ENCODE measurements around the gene WRAP73. TPM values are rescaled to one million over a fixed set of nuclear protein-coding genes. Genes with fewer than 3 reads are reported as not detected.

Gene WRAP73
- total RNA-seq, 4 donors from 2014 or later: 12.9 to 25.9 (median 15.7) TPM

- intact Hi-C loops (cut with DNase I): no loop called here
- H3K27me3 ChIP-seq: peaks cover 0 to 60% (median 0%) of the 10 kb centered on the region in 4 donors
- no peak overlapping the region for H3K27ac ChIP-seq (replicated peaks in 1 of 4)
- no peaks in the 10 kb centered on the region for H3K36me3 ChIP-seq
- peaks cover 5 to 8% (median 6%) of the 10 kb centered on the region in 4 donors for H3K4me1 ChIP-seq
- no peak overlapping the region for H3K4me3 ChIP-seq
- no peak for TF ChIP-seq EP300 (IDR thresholded peaks at IDR 0.05)
- no peak for TF ChIP-seq POLR2AphosphoS5 (IDR thresholded peaks at IDR 0.05)
- no peak for TF ChIP-seq CTCF (IDR thresholded peaks at IDR 0.05)
- no peak for TF ChIP-seq POLR2A (IDR thresholded peaks at IDR 0.05; ENCODE audit: low read depth)
- no peak for DNase-seq (ENCODE audit: extremely low spot score)
- 88% methylated on average over 7 of the region's 14 CpGs for WGBS
- H3K9me3 ChIP-seq: no peaks in the 10 kb centered on the region
Observed at GRCh38 chr1:3663999-3664699, 14.2 kb upstream of the WRAP73 start.

- Histone ChIP-seq H3K27ac (replicated peaks in 1 of 4) (no peak overlapping the region), H3K36me3 (no peaks in the 10 kb centered on the region), H3K4me3 (no peak overlapping the region), H3K9me3 (no peaks in the 10 kb centered on the region), H3K27me3 (peaks cover 0 to 62% (median 2%) of the 10 kb centered on the region in 4 donors), H3K4me1 (no peaks in the 10 kb centered on the region)
- DNase-seq (ENCODE audit: extremely low spot score): no peak
- WGBS: 93% methylated on average over 15 of the region's 16 CpGs
- intact Hi-C loops (cut with DNase I): no loop called here
- no peak for TF ChIP-seq EP300 (IDR thresholded peaks at IDR 0.05)
- no peak for TF ChIP-seq POLR2A (IDR thresholded peaks at IDR 0.05; ENCODE audit: low read depth)
- no peak for TF ChIP-seq CTCF (IDR thresholded peaks at IDR 0.05)
- TF ChIP-seq POLR2AphosphoS5 (IDR thresholded peaks at IDR 0.05): no peak
Observed at GRCh38 chr1:3662080-3662671, 12.3 kb upstream of the WRAP73 start.

DNA sequence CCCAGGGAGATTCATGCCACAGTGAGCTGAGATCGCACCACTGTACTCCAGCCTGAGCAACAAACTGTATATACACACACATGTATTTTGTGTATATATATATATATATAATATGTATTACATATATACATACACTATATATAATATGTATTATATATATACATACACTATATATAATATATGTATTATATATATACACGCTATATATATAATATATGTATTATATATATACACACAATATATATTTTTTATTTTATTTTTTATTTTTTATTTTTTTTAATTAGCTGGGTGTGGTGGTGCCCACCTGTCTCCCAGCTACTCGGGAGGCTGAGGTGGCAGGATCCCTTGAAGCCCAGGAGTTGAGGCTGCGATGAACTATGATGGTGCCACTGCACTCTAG lies 11.7 kb upstream of the WRAP73 start:
- H3K4me3 ChIP-seq: no peak overlapping the region
- H3K4me1 ChIP-seq: no peaks in the 10 kb centered on the region
- no peak overlapping the region for H3K27ac ChIP-seq (replicated peaks in 1 of 4)
- no peaks in the 10 kb centered on the region for H3K36me3 ChIP-seq
- H3K27me3 ChIP-seq: peaks cover 0 to 62% (median 2%) of the 10 kb centered on the region in 4 donors
- TF ChIP-seq CTCF (IDR thresholded peaks at IDR 0.05) (no peak), EP300 (IDR thresholded peaks at IDR 0.05) (no peak), POLR2AphosphoS5 (IDR thresholded peaks at IDR 0.05) (no peak), POLR2A (IDR thresholded peaks at IDR 0.05; ENCODE audit: low read depth) (no peak)
- no peaks in the 10 kb centered on the region for H3K9me3 ChIP-seq
- no peak for DNase-seq (ENCODE audit: extremely low spot score)
- 95% methylated on average over 4 of the region's 4 CpGs for WGBS
- intact Hi-C loops (cut with DNase I): no loop called here

DNA sequence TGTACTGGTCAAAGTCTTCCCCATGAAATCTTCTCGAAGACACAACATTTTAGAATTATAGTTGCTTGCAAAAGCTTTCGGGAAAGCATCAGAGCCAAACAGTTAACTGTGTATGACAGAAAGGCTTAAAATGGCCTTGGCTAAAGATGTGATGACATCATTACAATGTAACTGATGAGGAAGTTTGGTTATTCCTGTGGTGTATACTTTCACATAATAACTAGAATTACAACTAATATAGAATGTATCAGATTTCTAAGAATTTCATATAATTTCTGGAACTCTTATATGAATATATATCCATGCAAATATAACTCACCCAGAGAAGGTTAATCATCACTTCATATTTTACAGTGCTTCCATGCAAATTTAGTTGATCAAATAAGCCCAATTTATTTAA lies 10.8 kb upstream of the WRAP73 start:
- Histone ChIP-seq H3K36me3 (no peaks in the 10 kb centered on the region), H3K4me1 (no peaks in the 10 kb centered on the region), H3K27ac (replicated peaks in 1 of 4) (no peak overlapping the region), H3K27me3 (peaks cover 0 to 64% (median 2%) of the 10 kb centered on the region in 4 donors), H3K4me3 (no peak overlapping the region), H3K9me3 (no peaks in the 10 kb centered on the region)
- DNase-seq (ENCODE audit: extremely low spot score): no peak
- 66% methylated on average over 2 of the region's 2 CpGs for WGBS
- intact Hi-C loops (cut with DNase I): no loop called here
- TF ChIP-seq POLR2AphosphoS5 (IDR thresholded peaks at IDR 0.05) (no peak), EP300 (IDR thresholded peaks at IDR 0.05) (no peak), POLR2A (IDR thresholded peaks at IDR 0.05; ENCODE audit: low read depth) (no peak), CTCF (IDR thresholded peaks at IDR 0.05) (no peak)
